Endothelial cell of umbilical vein (primary cell): ENCODE measurements around the gene NCBP1. TPM values are rescaled to one million over a fixed set of nuclear protein-coding genes. Genes with fewer than 3 reads are reported as not detected.

Experiments used
- BruUV-seq: library from RNA; stranded (reverse); fragments of 400-500 nt; replicated peaks from 2 replicates; lab custom pipeline; 2021; lab: Mats Ljungman, UMichigan
- CTCF ChIA-PET: fragments of 300-600, 350-600 bp; sonication (Branson Sonifier 250); formaldehyde crosslinking; loops from one replicate; lab custom pipeline; 2021; ENCODE audit warnings: antibody characterized with exemption, inconsistent platforms; lab: Charles Lee
- POLR2A ChIA-PET: fragments of 300-600, 350-600 bp; sonication (Branson Sonifier 250); formaldehyde crosslinking; loops from one replicate; lab custom pipeline; 2021; ENCODE audit warnings: antibody characterized with exemption, inconsistent platforms; lab: Charles Lee
- DNase-seq: peaks from one replicate; pipeline ENCODE4 v3.0.0-alpha.2; 2011; ENCODE audit warnings: low read depth, low spot score
- FAIRE-seq: peaks from 2 replicates; lab custom pipeline; 2011; peaks lifted over from hg19 to GRCh38; lab: Jason Lieb, UNC
- H2AFZ ChIP-seq: 2 replicates; pipeline ENCODE4 v1.6.0; 2012; ENCODE audit warnings: low read depth, low read length, control low read depth, inconsistent platforms
- H3K27ac ChIP-seq: 2 replicates; pipeline ENCODE4 v1.5.1; 2011; ENCODE audit warnings: low read depth, mild to moderate bottlenecking, control low read depth, low read length, moderate library complexity; ENCODE audit not compliant: insufficient read depth
- H3K27me3 ChIP-seq, 2 experiments: 2 replicates each; pipeline versions ENCODE4 v1.6.0 to v1.6.1; 2011; ENCODE audit warnings: low read length in 2 of 2, mixed read lengths in 1 of 2; ENCODE audit not compliant: control insufficient read depth in 2 of 2, insufficient read depth in 2 of 2
- H3K36me3 ChIP-seq, 2 experiments: 2 replicates in 1 of 2; 3 replicates in 1 of 2; pipeline ENCODE4 v1.5.1; 2011; ENCODE audit warnings: low read length in 2 of 2, mild to moderate bottlenecking in 1 of 2, moderate library complexity in 1 of 2; ENCODE audit not compliant: control insufficient read depth in 2 of 2, insufficient read depth in 2 of 2; ENCODE audit errors: extremely low read depth in 1 of 2
- H3K4me1 ChIP-seq: 3 replicates; pipeline ENCODE4 v1.5.1; 2011; ENCODE audit warnings: mild to moderate bottlenecking, low read length; ENCODE audit not compliant: control insufficient read depth, insufficient read depth; ENCODE audit errors: extremely low read depth
- H3K4me2 ChIP-seq: 2 replicates; pipeline ENCODE4 v1.6.1; 2011; ENCODE audit warnings: low read length, control low read depth, mixed read lengths; ENCODE audit not compliant: insufficient read depth
- H3K4me3 ChIP-seq, 3 experiments: fragments of 200-600 bp in 1 of 3; sonication (generic), shearing (Covaris generic) in 1 of 3; replicated peaks in 1 of 3; 2 replicates each; pipeline ENCODE4 v1.5.1; 2011 to 2016; ENCODE audit warnings: control low read depth in 3 of 3, low read length in 3 of 3, mild to moderate bottlenecking in 2 of 3, inconsistent platforms in 1 of 3, low read depth in 1 of 3, moderate library complexity in 1 of 3; ENCODE audit not compliant: insufficient read depth in 1 of 3
- H3K79me2 ChIP-seq: 2 replicates; pipeline ENCODE4 v1.6.0; 2012; ENCODE audit warnings: low read length, inconsistent platforms; ENCODE audit not compliant: control insufficient read depth, insufficient read depth
- H3K9ac ChIP-seq: replicated peaks from 2 replicates; pipeline ENCODE3; 2011; ENCODE audit warnings: low read length, control low read depth; ENCODE audit not compliant: insufficient read depth; ENCODE audit errors: extremely low read depth
- H3K9me1 ChIP-seq: replicated peaks from 3 replicates; pipeline ENCODE4 v1.6.0; 2011; ENCODE audit warnings: mild to moderate bottlenecking, low read length; ENCODE audit not compliant: control insufficient read depth, insufficient read depth; ENCODE audit errors: extremely low read depth
- H3K9me3 ChIP-seq: replicated peaks from 2 replicates; pipeline ENCODE4 v1.5.1; 2012; ENCODE audit warnings: low read length, inconsistent platforms; ENCODE audit not compliant: control insufficient read depth, insufficient read depth
- H4K20me1 ChIP-seq: replicated peaks from 2 replicates; pipeline ENCODE3; 2011; ENCODE audit warnings: mild to moderate bottlenecking, low read length; ENCODE audit not compliant: control insufficient read depth, insufficient read depth; ENCODE audit errors: extremely low read depth
- CTCF ChIP-seq, 2 donors: IDR thresholded peaks; 1 replicate in 1 of 2; 2 replicates in 1 of 2; pipeline ENCODE4 v1.5.1; 2011; ENCODE audit warnings: low read length in 2 of 2, mild to moderate bottlenecking in 2 of 2, moderate library complexity in 2 of 2, control low read depth in 1 of 2, inconsistent platforms in 1 of 2, low read depth in 1 of 2; ENCODE audit not compliant: insufficient read depth in 1 of 2; ENCODE audit errors: extremely low read depth in 1 of 2
- EZH2 ChIP-seq: IDR thresholded peaks from 2 replicates; pipeline ENCODE4 v1.6.1; 2012; ENCODE audit warnings: borderline replicate concordance, low read depth, mild to moderate bottlenecking, moderate library complexity, low read length, inconsistent platforms; ENCODE audit not compliant: severe bottlenecking
- FOS ChIP-seq: IDR thresholded peaks from 2 replicates; pipeline ENCODE4 v1.6.1; 2011; ENCODE audit warnings: mild to moderate bottlenecking, low read length, moderate library complexity, borderline replicate concordance; ENCODE audit not compliant: insufficient read depth
- GATA2 ChIP-seq: IDR thresholded peaks from 2 replicates; pipeline ENCODE4 v1.7.0; 2011; ENCODE audit warnings: low read depth, mild to moderate bottlenecking, moderate library complexity, mixed read lengths, low read length; ENCODE audit not compliant: insufficient read length, insufficient read depth
- JUN ChIP-seq: IDR thresholded peaks from 2 replicates; pipeline ENCODE4 v1.6.1; 2011; ENCODE audit warnings: borderline replicate concordance, low read depth; ENCODE audit not compliant: insufficient read length, insufficient read depth
- MAX ChIP-seq: IDR thresholded peaks from 2 replicates; pipeline ENCODE4 v1.6.1; 2011; ENCODE audit not compliant: insufficient read depth, insufficient read length
- MYC ChIP-seq: IDR thresholded peaks from one replicate; pipeline ENCODE4 v1.6.1; 2011; ENCODE audit warnings: mild to moderate bottlenecking, low read depth, low read length
- POLR2A ChIP-seq: IDR thresholded peaks from 2 replicates; pipeline ENCODE4 v1.6.1; 2012; ENCODE audit warnings: low read depth, mild to moderate bottlenecking, control low read depth, low read length
- POLR2AphosphoS5 ChIP-seq: IDR thresholded peaks from 2 replicates; pipeline ENCODE4 v1.6.1; 2012; ENCODE audit warnings: low read depth, mild to moderate bottlenecking, control low read depth, low read length, moderate library complexity; ENCODE audit not compliant: insufficient read depth
- dilution Hi-C: fragments of 300-500 bp; cut with MboI; formaldehyde crosslinking; loops from one replicate; pipeline ENCODE4 v1.15.0; 2019; ENCODE audit warnings: low sequenced_read_pairs; ENCODE audit not compliant: extremely low pct_ligation_motif_present
- intact Hi-C: fragments of 100-400 bp; cut with micrococcal nuclease; formaldehyde crosslinking; loops from one replicate; pipeline ENCODE4 v1.10.0; 2022
- polyA plus RNA-seq, 4 experiments: library from polyadenylated mRNA; depleted of rRNA in 3 of 4; stranded (reverse) in 3 of 4; unstranded in 1 of 4; fragments of >200 nt; gene quantifications; 2 replicates each; pipeline versions ENCODE4 v1.2.1 to v1.2.3, GENCODE V29; 2011 to 2012; ENCODE audit warnings: missing spikeins in 1 of 4
- total RNA-seq: library from RNA; stranded (reverse); gene quantifications from 2 replicates; pipeline ENCODE4 v1.2.3, GENCODE V29; 2021

The NCBP1 gene
- total and polyA plus RNA-seq, 2 donors (not counting 3 experiments of a cell fraction or from before 2014, with no cell fraction given): 10.9 to 45.3 TPM

- ChIA-PET POLR2A (no interaction called here), CTCF (interaction anchor here (1.2 to 15.7 kb wide), 4 partner anchors 22 to 182 kb away, joined by 3 to 775 read pairs (median 10); partner anchors contain the start of gene TDRD7)
- TF ChIP-seq POLR2A: no peak
- TF ChIP-seq EZH2: no peak
- TF ChIP-seq POLR2AphosphoS5: no peak
- TF ChIP-seq JUN: no peak
- TF ChIP-seq MAX: no peak
- TF ChIP-seq FOS: no peak
- no peak for TF ChIP-seq GATA2
- TF ChIP-seq CTCF (IDR thresholded peaks at IDR 0.05; ENCODE audit: extremely low read depth in 1 of 2, insufficient read depth in 1 of 2, low read depth in 1 of 2, low read length in 2 of 2): no peak
- TF ChIP-seq MYC: no peak
- H3K9ac ChIP-seq: no peak overlapping the region
- intact Hi-C loops: no loop called here
- no peaks in the 10 kb centered on the region for H3K79me2 ChIP-seq
- no peak overlapping the region for H3K27ac ChIP-seq
- H3K9me3 ChIP-seq: no peaks in the 10 kb centered on the region
- H3K4me2 ChIP-seq: no peak overlapping the region
- DNase-seq (no peak), FAIRE-seq (no peak)
- no peaks in the 10 kb centered on the region for H3K36me3 ChIP-seq
- H4K20me1 ChIP-seq: no peaks in the 10 kb centered on the region
- no peak overlapping the region for H2AFZ ChIP-seq
- H3K4me3 ChIP-seq: no peak overlapping the region
- no peaks in the 10 kb centered on the region for H3K9me1 ChIP-seq
- no TSS peak for BruUV-seq
- no peaks in the 10 kb centered on the region for H3K4me1 ChIP-seq
- dilution Hi-C loops: no loop called here
- H3K27me3 ChIP-seq: peaks cover 5% of the 10 kb centered on the region in 2 experiments
Measured at GRCh38 chr9:97593960-97594359, 39.7 kb upstream of the NCBP1 start.
